HepG2 (cell line): ENCODE measurements around the gene MAPRE3. TPM values are rescaled to one million over a fixed set of nuclear protein-coding genes. Genes with fewer than 3 reads are reported as not detected.

Experiments
- NCOA2 ChIP-seq: sonication (generic); formaldehyde crosslinking; IDR thresholded peaks from 2 replicates; pipeline ENCODE4 v1.8.0; 2022; ENCODE audit warnings: inconsistent platforms
- ZNF253 ChIP-seq: sonication (generic); formaldehyde crosslinking; IDR thresholded peaks from 2 replicates; pipeline ENCODE4 v1.8.0; 2022; ENCODE audit warnings: mild to moderate bottlenecking, missing genetic modification reagents, borderline replicate concordance
- ZNF510 ChIP-seq: sonication (generic); formaldehyde crosslinking; IDR thresholded peaks from 2 replicates; pipeline ENCODE4 v1.4.0; 2020; ENCODE audit warnings: low read depth, mild to moderate bottlenecking, missing genetic modification reagents
- ZNF550 ChIP-seq: sonication (generic); formaldehyde crosslinking; IDR thresholded peaks from 2 replicates; pipeline ENCODE4 v1.4.0; 2020; ENCODE audit warnings: mild to moderate bottlenecking, missing genetic modification reagents, borderline replicate concordance
- ZNF570 ChIP-seq: sonication (generic); formaldehyde crosslinking; IDR thresholded peaks from 2 replicates; pipeline ENCODE4 v1.4.0; 2020; ENCODE audit warnings: mild to moderate bottlenecking, missing genetic modification reagents, borderline replicate concordance
- polyA plus RNA-seq, 8 experiments: library from polyadenylated mRNA; depleted of rRNA in 3 of 8; stranded (reverse) in 7 of 8; unstranded in 1 of 8; fragments of >200 nt; fragmentation: Illumina TruSeq in 4 of 8; extraction: Trizol in 4 of 8; gene quantifications; 2 replicates each; pipeline versions ENCODE4 v1.2.1 to v1.2.3, GENCODE V29; 2011 to 2016; ENCODE audit warnings: low read depth in 4 of 8, missing spikeins in 1 of 8, mixed read lengths in 1 of 8; ENCODE audit not compliant: insufficient read depth in 1 of 8
- total RNA-seq, 5 experiments: library from RNA; depleted of rRNA; stranded (reverse); fragments of >200 nt; fragmentation: Illumina TruSeq; extraction: Trizol; gene quantifications; 2 replicates each; pipeline ENCODE4 v1.2.3, GENCODE V29; 2016; ENCODE audit warnings: low read depth in 1 of 5
- TF ChIP-seq, protein P1 (sequence below): IDR thresholded peaks from 2 replicates; pipeline ENCODE4 v1.6.1; 2012; ENCODE audit warnings: inconsistent platforms
- TF ChIP-seq, protein P2 (sequence below): sonication (generic); formaldehyde crosslinking; IDR thresholded peaks from 2 replicates; pipeline ENCODE4 v1.4.0; 2020; ENCODE audit warnings: mild to moderate bottlenecking, missing genetic modification reagents
- TF ChIP-seq, protein P3 (sequence below): sonication (generic); formaldehyde crosslinking; IDR thresholded peaks from 2 replicates; pipeline ENCODE4 v1.8.0; 2022; ENCODE audit warnings: mild to moderate bottlenecking, missing genetic modification reagents, moderate library complexity
- TF ChIP-seq, protein P4 (sequence below): sonication (generic); formaldehyde crosslinking; IDR thresholded peaks from 2 replicates; pipeline ENCODE4 v1.4.0; 2020; ENCODE audit warnings: missing genetic modification reagents

The MAPRE3 gene
- total and polyA plus RNA-seq, 2 of the 13 experiments (the other 11 are each of a cell fraction or from before 2014, with no cell fraction given) = 0.31 to 0.91 TPM

DNA sequence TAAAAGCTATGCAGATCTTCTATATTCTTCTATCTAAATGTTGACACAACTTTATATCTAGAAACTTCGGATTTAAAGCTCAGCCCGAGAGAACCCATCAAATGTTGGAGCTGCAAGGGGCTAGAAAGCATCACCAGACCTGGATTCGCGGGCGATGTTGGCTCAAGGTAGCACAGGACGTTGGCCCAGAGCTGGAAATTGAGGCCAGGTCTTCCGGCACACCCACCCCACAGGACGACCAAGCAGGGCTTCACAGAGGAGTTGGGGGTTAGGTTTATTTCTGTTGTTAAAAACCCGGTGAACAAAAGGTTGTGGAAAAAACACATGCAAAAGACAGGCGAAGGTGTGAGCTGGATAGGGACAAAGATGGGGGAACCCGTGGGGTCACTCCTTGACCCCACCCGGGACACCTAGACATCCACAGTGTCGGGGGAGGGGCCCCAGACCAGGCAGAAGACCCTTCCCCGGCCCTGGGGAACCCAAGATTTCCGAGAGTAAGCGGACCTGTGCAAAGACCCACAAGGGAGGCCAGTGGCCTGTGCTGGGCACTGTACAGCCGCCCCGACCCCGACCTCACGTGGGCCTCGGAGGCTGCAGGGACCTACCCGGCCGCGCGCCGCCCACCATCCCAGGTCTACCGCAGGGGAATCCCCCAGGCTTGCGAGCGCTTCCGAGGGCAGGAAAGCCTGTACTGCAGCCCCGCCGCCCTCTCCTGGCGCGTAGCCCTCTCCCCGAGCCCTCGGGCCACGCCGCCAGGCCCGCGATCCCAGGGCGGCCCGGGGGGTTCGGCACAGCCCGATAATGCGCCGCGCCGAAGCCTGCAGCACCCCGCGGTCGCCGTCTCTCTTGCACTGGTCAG is 79.2 kb downstream of the MAPRE3 start (continued):
- TF ChIP-seq ZNF550 (CRISPR knock-in tag) (0 out of 2 replicates have a peak, but pooled peaks have one; percentile 22), ZNF570 (CRISPR knock-in tag) (no peak), ZNF510 (peak; percentile 65; the same call in 1 of the 2 replicates), ZNF253 (CRISPR knock-in tag) (0 out of 2 replicates have a peak, but pooled peaks have one; percentile 34), NCOA2 (CRISPR knock-in tag) (0 out of 2 replicates have a peak, but pooled peaks have one; percentile 10)
- TF ChIP-seq, protein P1, sequence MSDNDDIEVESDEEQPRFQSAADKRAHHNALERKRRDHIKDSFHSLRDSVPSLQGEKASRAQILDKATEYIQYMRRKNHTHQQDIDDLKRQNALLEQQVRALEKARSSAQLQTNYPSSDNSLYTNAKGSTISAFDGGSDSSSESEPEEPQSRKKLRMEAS = peak; percentile 31; the same call in 1 of the 2 replicates
- TF ChIP-seq, protein P2, sequence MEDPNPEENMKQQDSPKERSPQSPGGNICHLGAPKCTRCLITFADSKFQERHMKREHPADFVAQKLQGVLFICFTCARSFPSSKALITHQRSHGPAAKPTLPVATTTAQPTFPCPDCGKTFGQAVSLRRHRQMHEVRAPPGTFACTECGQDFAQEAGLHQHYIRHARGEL (CRISPR knock-in tag) = peak; percentile 89; the same call in 1 of the 2 replicates
- TF ChIP-seq, protein P3, sequence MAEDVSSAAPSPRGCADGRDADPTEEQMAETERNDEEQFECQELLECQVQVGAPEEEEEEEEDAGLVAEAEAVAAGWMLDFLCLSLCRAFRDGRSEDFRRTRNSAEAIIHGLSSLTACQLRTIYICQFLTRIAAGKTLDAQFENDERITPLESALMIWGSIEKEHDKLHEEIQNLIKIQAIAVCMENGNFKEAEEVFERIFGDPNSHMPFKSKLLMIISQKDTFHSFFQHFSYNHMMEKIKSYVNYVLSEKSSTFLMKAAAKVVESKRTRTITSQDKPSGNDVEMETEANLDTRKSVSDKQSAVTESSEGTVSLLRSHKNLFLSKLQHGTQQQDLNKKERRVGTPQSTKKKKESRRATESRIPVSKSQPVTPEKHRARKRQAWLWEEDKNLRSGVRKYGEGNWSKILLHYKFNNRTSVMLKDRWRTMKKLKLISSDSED (CRISPR knock-in tag) = no peak
- TF ChIP-seq, protein P4, sequence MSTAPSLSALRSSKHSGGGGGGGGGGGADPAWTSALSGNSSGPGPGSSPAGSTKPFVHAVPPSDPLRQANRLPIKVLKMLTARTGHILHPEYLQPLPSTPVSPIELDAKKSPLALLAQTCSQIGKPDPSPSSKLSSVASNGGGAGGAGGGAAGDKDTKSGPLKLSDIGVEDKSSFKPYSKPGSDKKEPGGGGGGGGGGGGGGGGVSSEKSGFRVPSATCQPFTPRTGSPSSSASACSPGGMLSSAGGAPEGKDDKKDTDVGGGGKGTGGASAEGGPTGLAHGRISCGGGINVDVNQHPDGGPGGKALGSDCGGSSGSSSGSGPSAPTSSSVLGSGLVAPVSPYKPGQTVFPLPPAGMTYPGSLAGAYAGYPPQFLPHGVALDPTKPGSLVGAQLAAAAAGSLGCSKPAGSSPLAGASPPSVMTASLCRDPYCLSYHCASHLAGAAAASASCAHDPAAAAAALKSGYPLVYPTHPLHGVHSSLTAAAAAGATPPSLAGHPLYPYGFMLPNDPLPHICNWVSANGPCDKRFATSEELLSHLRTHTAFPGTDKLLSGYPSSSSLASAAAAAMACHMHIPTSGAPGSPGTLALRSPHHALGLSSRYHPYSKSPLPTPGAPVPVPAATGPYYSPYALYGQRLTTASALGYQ = peak; percentile 65; the same call in 1 of the 2 replicates
- TF ChIP-seq, all 625 proteins: peak for 143
